Natural killer cell treated with Interleukin-12 subunit alpha and Interleukin-12 subunit beta and Interleukin-15 and Interleukin-18, amount 100 ng/mL, for 72 hours (primary cell): Measurements from ENCODE around the gene LRRC61. TPM values are rescaled to one million over a fixed set of nuclear protein-coding genes. Genes with fewer than 3 reads are reported as not detected.
"Not testable (repeated sequence)": the region's sequence is repeated elsewhere in the genome, so short reads cannot be mapped to it uniquely, and the experiment has no call there.

ENCODE experiments used
- ATAC-seq, 2 donors: fragments of 150-1000 bp; cut with Tn5 transposase in 1 of 2; sonication (Bioruptor Pico), chemical (Tn5 transposase) in 1 of 2; 2 replicates each; pipeline ENCODE4 v1.10.0; 2021
- DNase-seq: peaks from one replicate; pipeline ENCODE4 v3.0.0; 2022; ENCODE audit warnings: low spot score
- H3K27ac Mint-ChIP-seq, 2 donors: 1 replicate in 1 of 2; 2 replicates in 1 of 2; pipeline ENCODE4 v1.8.0; 2022; ENCODE audit warnings: mixed read lengths in 2 of 2, mild to moderate bottlenecking in 1 of 2, moderate library complexity in 1 of 2
- H3K27me3 Mint-ChIP-seq, 2 donors: 1 replicate in 1 of 2; 2 replicates in 1 of 2; pipeline ENCODE4 v1.8.0; 2022; ENCODE audit warnings: mixed read lengths in 2 of 2
- H3K36me3 Mint-ChIP-seq: one replicate; pipeline ENCODE4 v1.8.0; 2022; ENCODE audit warnings: mixed read lengths
- H3K4me1 Mint-ChIP-seq, 2 donors: 1 replicate in 1 of 2; 2 replicates in 1 of 2; pipeline ENCODE4 v1.8.0; 2022; ENCODE audit warnings: low read depth in 2 of 2, mixed read lengths in 2 of 2, mild to moderate bottlenecking in 1 of 2
- H3K4me3 Mint-ChIP-seq: one replicate; pipeline ENCODE4 v1.8.0; 2022; ENCODE audit warnings: mixed read lengths
- H3K9me3 Mint-ChIP-seq: 2 replicates; pipeline ENCODE4 v1.8.0; 2022; ENCODE audit warnings: mixed read lengths
- total RNA-seq, 2 donors: library from RNA; stranded (reverse); gene quantifications; one replicate each; pipeline ENCODE4 v1.2.3, GENCODE V29; 2022

The LRRC61 gene
- total RNA-seq, 2 donors from 2014 or later: 16.1 to 27.1 TPM

DNA sequence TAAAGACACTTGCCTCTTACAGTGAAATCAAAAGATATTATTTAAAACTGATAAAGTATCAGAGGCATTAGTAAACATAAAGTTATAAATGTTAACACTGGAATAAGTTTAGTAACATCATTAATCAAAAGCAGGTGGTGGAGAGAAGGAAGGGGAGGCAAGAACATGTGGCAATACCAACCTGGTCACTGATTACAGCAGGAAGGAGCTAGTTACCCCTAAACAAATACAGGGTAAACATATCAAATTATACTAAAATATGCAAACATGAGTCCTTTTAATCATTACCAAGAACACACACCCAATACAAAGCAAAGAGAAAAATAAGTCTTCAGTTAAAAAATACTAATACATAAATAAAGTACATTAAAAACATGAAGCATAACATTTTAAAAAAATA is 25.2 kb upstream of the LRRC61 start:
- H3K4me3 Mint-ChIP-seq, ATAC-seq, H3K36me3 Mint-ChIP-seq, H3K4me1 Mint-ChIP-seq, H3K27me3 Mint-ChIP-seq, H3K9me3 Mint-ChIP-seq, DNase-seq, H3K27ac Mint-ChIP-seq: not testable (repeated sequence)

DNA sequence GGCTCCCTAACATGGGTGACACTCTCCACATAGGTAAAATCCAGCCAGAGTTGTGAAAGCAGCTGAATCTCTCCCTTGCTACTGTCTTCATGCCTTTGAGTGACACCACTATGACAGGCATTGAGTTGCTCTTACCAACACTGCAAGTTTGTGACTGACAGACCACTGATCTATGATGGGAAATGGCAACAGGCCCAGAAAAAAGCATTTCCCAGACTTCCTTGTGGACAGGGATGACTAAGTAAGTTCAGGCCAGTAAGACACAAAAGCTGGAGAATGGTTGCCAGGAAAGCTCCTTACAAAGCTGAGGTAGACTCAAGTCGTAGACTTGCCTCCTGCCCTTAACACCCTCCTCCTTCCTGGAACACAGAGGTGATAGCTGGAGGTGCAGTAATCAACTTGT is 20.2 kb upstream of the LRRC61 start:
- not testable (repeated sequence) for H3K9me3 Mint-ChIP-seq, H3K27me3 Mint-ChIP-seq, DNase-seq, ATAC-seq, H3K27ac Mint-ChIP-seq, H3K4me3 Mint-ChIP-seq, H3K36me3 Mint-ChIP-seq
- H3K4me1 Mint-ChIP-seq: peaks cover 0 to 11% of the 10 kb centered on the region in 2 donors

DNA sequence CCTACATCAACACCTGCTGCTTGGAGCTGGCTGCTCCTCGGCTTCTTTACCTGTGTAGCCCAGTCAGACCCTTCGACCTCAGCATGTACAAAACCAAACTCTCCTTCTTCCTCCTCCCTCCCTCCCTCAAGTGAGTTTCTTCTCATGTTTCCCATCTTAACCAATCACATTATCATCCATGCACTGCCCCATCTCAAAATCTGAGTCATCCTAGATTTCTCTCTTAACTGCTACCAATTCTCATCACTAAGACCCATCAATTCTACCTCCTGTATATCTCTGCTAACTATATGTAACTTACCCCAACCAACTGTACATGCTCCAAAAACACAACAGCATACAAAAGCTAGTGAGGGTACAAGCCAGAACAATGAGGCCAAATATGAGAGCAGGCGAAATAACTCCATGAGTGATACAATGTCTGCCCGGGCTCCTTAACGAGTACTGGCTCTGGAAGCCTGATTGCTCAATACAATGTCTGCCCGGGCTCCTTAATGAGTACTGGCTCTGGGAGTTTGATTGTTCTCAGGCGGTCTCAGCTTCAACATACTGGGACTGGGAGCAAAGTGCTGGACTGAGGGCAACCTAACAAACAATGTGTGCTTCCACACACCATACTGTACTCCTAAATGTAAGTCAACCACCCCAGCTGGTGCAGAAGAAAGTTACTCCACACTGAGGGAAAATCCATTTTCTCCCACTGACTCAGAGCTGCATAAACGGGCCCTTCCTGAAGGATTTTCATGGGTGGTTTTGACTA is 18.5 kb upstream of the LRRC61 start:
- not testable (repeated sequence) for H3K36me3 Mint-ChIP-seq, DNase-seq, H3K9me3 Mint-ChIP-seq, H3K27me3 Mint-ChIP-seq, H3K27ac Mint-ChIP-seq, H3K4me3 Mint-ChIP-seq, ATAC-seq
- peaks cover 0 to 11% of the 10 kb centered on the region in 2 donors for H3K4me1 Mint-ChIP-seq

DNA sequence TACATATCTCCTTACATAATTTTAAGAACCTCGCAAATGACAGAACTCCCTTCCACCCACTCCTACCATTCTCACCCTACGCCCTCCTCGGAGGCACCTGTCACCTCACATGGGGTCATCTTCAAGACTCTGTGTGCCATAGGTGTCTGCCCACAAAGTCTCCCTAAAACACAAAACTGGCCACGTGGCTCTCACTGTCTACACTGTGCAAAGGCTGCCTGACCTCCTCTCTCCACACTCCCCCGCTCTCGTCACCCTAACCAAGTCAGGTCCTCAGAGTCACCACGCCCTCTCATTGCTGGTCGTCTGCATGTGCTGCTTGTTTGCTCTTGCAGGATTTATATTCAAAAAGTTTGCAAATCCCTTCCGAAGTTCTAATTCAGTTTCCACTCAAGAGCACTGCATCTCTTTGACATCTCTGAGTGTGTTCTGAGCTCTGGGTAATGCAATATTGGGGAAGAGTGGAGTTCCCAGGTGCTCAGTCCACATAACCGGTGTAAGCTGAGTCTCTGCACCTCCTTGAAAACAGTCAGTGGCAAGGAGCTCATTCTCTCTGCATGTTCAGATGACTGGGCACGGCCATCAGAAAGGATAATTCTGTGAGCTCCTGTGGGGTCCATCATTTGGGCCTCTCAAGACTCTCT is 17.8 kb upstream of the LRRC61 start:
- not testable (repeated sequence) for H3K36me3 Mint-ChIP-seq, ATAC-seq, DNase-seq, H3K27me3 Mint-ChIP-seq, H3K27ac Mint-ChIP-seq, H3K4me3 Mint-ChIP-seq, H3K9me3 Mint-ChIP-seq
- peaks cover 0 to 11% of the 10 kb centered on the region in 2 donors for H3K4me1 Mint-ChIP-seq

DNA sequence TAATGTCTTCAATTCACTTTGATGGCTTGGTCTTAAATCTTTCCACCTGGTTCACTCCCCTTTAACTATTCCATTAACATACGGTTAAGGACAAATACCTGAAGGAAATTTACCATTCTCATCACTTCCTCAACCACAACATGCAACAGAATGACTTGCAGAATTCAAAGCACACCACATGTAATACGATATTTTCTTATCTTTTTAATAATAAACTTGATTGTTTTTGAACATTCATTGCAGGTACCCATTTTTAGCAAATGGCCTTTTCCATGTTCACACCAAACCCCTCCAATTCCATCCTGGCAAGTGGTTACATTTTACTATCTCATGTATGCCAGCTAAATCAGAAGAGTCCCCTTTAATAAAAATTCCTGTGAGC is 17.3 kb upstream of the LRRC61 start:
- not testable (repeated sequence) for H3K9me3 Mint-ChIP-seq, H3K27me3 Mint-ChIP-seq, ATAC-seq, DNase-seq, H3K4me3 Mint-ChIP-seq, H3K36me3 Mint-ChIP-seq, H3K27ac Mint-ChIP-seq
- peaks cover 0 to 11% of the 10 kb centered on the region in 2 donors for H3K4me1 Mint-ChIP-seq

DNA sequence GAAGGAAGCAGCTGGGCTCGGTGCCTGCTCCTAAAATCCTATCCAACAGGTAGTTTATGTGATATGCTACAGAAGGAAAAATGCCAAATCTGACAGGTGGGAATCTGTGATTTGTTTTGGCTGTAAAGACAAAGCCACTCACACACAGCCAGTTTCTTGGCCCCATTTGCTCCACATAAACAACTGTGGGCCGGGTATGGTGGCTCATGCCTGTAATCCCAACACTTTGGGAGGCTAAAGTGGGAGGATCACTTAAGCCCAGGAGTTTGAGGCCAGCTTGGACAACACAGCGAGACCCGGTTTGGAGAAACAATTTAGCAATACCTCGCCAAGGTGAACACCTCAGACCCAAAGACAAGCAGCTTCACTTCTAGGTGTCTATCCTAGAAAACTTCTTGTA is 16.8 kb upstream of the LRRC61 start:
- H3K9me3 Mint-ChIP-seq, H3K4me3 Mint-ChIP-seq, H3K27me3 Mint-ChIP-seq, ATAC-seq, H3K36me3 Mint-ChIP-seq, DNase-seq, H3K27ac Mint-ChIP-seq: not testable (repeated sequence)
- H3K4me1 Mint-ChIP-seq: peaks cover 0 to 11% of the 10 kb centered on the region in 2 donors

DNA sequence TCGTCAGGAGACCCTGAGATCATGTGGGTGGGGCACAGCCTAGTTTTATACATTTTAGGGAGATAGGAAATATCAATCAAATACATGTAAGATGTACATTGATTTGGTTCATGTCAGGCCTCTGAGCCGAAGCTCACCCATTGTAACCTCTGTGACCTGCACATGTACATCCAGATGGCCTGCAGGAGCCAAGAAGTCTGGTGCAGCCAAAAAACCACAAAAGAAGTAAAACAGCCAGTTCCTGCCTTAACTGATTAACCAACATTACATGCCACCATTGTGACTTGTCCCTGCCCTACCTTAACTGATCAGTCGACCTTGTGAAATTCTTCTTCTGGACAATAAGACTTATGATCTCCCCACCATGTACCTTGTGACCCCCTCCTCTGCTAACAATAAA is 16.0 kb upstream of the LRRC61 start:
- Mint-ChIP-seq H3K27ac (no peak overlapping the region), H3K27me3 (no peaks in the 10 kb centered on the region), H3K4me1 (peaks cover 0 to 11% of the 10 kb centered on the region in 2 donors), H3K4me3 (no peak overlapping the region), H3K9me3 (no peaks in the 10 kb centered on the region), H3K36me3 (no peaks in the 10 kb centered on the region)
- DNase-seq (no peak), ATAC-seq (no peak)

DNA sequence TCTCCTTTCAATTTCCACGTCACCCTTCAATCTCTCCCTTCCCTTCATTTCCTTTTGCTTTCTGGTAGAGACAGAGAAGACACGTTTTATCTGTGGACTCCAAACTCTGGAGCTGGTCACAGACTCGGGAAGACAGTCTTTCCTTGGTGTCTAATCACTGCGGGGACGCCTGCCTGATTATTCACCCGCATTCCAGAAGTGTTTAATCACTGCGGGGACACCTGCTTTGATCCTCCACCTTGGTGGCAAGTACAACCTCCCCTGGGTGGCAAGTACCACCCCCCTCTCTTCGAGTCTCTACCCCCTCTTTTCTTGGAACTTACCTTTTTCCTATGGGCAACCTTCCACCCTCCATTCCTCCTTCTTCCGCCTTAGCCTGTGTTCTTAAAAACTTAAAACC is 15.3 kb upstream of the LRRC61 start:
- Mint-ChIP-seq H3K4me3 (no peak overlapping the region), H3K4me1 (peaks cover 0 to 8% of the 10 kb centered on the region in 2 donors), H3K9me3 (no peaks in the 10 kb centered on the region), H3K27ac (no peak overlapping the region), H3K27me3 (no peaks in the 10 kb centered on the region), H3K36me3 (no peaks in the 10 kb centered on the region)
- ATAC-seq (no peak), DNase-seq (no peak)

DNA sequence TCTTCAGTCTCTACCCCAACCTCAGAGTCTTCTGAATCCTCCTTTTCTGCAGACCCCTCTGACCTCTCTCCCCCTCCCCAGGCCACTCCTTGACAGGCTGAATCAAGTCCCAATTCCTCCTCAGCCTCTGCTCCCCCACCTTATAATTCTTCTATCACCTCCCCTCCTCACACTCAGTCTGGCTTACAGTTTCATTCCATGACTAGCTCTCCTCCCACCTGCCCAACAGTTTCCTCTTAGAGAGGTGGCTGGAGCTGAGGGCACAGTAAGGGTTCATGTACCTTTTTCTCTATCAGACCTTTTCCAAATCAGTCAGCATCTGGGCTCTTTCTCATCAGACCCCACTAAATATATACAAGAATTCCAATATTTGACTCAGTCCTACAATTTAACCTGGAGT is 14.6 kb upstream of the LRRC61 start:
- H3K4me3 Mint-ChIP-seq: no peak overlapping the region
- H3K9me3 Mint-ChIP-seq: no peaks in the 10 kb centered on the region
- DNase-seq (no peak), ATAC-seq (no peak)
- no peaks in the 10 kb centered on the region for H3K27me3 Mint-ChIP-seq
- no peaks in the 10 kb centered on the region for H3K36me3 Mint-ChIP-seq
- peaks cover 0 to 6% of the 10 kb centered on the region in 2 donors for H3K4me1 Mint-ChIP-seq
- no peak overlapping the region for H3K27ac Mint-ChIP-seq

DNA sequence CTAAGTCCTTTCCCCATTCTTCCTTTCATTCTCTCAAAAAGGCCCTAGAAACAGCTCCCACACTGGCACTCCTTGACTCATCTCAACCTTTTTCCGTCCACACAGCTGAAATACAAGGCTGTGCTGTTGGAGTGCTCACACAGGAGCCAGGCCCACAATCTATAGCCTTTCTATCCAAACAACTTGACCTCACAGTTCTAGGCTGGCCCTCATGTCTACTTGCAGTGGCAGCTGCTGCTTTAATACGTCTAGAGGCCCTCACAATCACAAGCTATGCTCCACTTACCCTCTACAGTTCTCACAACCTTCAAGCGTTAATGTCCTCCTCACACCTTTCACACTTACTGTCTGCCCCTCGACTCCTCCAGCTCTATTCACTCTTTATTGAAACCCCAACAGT is 12.0 kb upstream of the LRRC61 start:
- Mint-ChIP-seq H3K27me3 (no peaks in the 10 kb centered on the region), H3K4me3 (no peak overlapping the region), H3K36me3 (no peaks in the 10 kb centered on the region), H3K27ac (no peak overlapping the region), H3K4me1 (no peaks in the 10 kb centered on the region), H3K9me3 (no peaks in the 10 kb centered on the region)
- DNase-seq (no peak), ATAC-seq (no peak)

DNA sequence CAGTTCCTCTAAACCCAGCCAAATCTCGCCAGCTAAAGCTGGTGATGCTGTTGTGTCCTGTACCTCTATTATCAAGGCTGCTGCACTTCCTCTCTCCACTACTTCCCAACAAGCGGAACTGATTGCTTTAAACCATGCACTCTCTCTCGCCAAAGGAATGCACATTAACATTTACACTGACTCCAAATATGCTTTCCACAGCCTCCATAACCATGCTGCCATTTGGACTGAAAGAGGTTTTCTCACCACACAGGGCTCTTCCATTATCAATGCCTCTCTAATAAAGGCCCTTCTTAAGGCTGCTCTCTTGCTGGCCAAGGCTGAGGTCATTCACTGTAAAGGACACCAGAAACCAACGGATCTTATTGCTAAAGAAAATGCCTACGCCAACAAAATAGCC is 11.4 kb upstream of the LRRC61 start:
- Mint-ChIP-seq H3K9me3 (no peaks in the 10 kb centered on the region), H3K4me1 (no peaks in the 10 kb centered on the region), H3K36me3 (no peaks in the 10 kb centered on the region), H3K27me3 (no peaks in the 10 kb centered on the region), H3K27ac (no peak overlapping the region), H3K4me3 (no peak overlapping the region)
- ATAC-seq (no peak), DNase-seq (no peak)

DNA sequence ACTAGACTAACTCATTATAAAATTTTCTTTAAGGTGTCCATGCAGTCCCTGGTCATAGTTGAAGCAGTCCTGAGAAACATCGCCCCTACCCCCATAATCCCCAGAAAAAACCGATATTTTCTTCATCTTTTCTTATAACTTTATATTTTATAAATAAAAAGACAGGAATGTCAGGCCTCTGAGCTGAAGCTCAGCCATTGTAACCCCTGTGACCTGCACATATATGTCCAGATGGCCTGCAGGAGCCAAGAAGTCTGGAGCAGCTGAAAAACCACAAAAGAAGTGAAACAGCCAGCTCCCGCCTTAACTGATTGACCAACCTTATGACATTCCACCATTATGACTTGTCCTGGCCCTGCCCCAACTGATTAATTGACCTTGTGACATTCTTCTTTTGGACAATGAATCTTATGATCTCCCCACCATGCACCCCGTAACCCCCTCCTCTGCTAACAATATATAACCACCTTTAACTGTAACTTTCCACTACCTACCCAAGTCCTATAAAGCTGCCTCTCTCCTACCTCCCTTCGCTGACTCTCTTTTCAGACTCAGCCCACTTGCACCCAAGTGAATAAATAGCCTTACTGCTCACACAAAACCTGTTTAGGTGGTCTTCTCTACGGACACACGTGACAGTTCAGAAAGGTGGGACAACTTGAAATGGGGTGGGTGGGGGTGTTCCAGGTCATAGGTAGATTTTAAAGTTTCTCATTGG is 10.3 kb upstream of the LRRC61 start:
- not testable (repeated sequence) for DNase-seq, H3K36me3 Mint-ChIP-seq, ATAC-seq, H3K27ac Mint-ChIP-seq, H3K9me3 Mint-ChIP-seq, H3K4me1 Mint-ChIP-seq, H3K27me3 Mint-ChIP-seq, H3K4me3 Mint-ChIP-seq

DNA sequence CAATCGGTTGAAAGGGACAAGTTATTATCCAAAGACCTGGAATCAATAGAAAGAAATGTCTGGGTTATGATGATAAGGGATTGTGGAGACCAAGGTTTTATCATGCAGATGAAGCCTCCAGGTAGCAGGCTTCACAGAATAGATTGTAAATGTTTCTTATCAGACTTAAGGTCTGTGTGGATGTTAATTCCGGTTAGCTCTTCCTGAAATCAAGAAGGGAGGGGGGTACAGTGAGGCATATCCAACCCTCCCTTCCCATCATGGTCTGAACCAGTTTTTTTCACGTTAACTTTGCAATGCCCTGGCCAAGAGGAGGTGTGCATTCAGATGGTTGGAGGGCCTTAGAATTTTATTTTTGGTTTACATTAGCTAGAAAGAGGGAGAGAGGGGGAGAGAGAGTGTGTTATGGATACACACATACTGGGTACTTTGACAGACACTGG is 9.8 kb upstream of the LRRC61 start:
- ATAC-seq: no peak
- Mint-ChIP-seq H3K36me3 (no peaks in the 10 kb centered on the region), H3K27me3 (no peaks in the 10 kb centered on the region), H3K4me3 (no peak overlapping the region), H3K4me1 (no peaks in the 10 kb centered on the region), H3K27ac (no peak overlapping the region), H3K9me3 (no peaks in the 10 kb centered on the region)
- DNase-seq: no peak

DNA sequence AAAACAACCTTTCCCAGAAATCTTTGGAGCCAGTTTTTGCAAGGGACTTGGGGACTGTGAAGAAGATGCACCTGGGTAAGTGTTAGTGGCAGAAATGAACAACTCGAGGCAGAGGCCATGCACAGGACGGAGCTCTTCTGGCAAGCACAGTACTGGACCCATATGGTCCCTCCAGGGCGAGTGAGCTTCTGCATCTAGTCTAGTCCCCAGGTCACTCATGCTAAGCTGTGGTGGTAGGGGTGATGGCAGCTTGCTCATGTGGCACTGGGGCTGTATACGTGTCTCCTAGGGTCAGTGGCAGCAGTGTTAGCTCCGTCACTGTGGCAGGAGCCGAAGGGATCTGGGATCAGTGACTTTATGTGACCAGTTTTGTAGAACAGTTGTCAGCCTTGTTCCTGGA is 9.3 kb upstream of the LRRC61 start:
- no peaks in the 10 kb centered on the region for H3K27me3 Mint-ChIP-seq
- H3K9me3 Mint-ChIP-seq: no peaks in the 10 kb centered on the region

More for the DNA sequence above, 9.3 kb upstream of the LRRC61 start:
- no peak for DNase-seq
- Mint-ChIP-seq H3K4me1 (no peaks in the 10 kb centered on the region), H3K36me3 (no peaks in the 10 kb centered on the region), H3K4me3 (no peak overlapping the region), H3K27ac (no peak overlapping the region)
- ATAC-seq: no peak
